HL-60 (cell line): ENCODE results near the gene OSBPL10.

Experiments
- GABPA ChIP-seq: IDR thresholded peaks from 2 replicates; pipeline ENCODE4 v1.6.1; 2012; ENCODE audit warnings: low read depth
- POLR2AphosphoS5 ChIP-seq: IDR thresholded peaks from 2 replicates; pipeline ENCODE4 v1.6.1; 2012; ENCODE audit warnings: low read depth
- TF ChIP-seq, protein P1 (sequence below): IDR thresholded peaks from one replicate; pipeline ENCODE4 v1.5.1; 2011; ENCODE audit warnings: low read length, control low read depth, inconsistent platforms; ENCODE audit not compliant: insufficient read depth

DNA sequence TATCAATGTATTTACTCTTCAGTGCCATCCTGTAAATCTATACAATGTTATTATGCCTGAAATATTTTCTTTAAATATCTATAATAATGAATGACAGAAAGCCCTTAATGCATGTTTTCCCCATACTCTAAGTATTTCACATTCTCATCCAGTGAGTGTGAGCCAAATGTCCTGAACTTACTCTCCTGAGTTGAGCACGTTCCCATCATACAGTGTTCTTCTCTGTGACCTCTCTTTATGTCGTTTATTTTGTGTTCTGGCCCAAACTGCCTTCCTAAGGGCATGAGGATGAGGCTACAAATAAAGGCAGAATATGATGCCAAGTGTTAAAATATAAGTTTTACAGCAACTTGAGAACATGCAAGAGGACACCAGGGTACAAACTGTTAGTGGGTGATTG lies 3.3 kb downstream of the OSBPL10 start:
- TF ChIP-seq, protein P1, sequence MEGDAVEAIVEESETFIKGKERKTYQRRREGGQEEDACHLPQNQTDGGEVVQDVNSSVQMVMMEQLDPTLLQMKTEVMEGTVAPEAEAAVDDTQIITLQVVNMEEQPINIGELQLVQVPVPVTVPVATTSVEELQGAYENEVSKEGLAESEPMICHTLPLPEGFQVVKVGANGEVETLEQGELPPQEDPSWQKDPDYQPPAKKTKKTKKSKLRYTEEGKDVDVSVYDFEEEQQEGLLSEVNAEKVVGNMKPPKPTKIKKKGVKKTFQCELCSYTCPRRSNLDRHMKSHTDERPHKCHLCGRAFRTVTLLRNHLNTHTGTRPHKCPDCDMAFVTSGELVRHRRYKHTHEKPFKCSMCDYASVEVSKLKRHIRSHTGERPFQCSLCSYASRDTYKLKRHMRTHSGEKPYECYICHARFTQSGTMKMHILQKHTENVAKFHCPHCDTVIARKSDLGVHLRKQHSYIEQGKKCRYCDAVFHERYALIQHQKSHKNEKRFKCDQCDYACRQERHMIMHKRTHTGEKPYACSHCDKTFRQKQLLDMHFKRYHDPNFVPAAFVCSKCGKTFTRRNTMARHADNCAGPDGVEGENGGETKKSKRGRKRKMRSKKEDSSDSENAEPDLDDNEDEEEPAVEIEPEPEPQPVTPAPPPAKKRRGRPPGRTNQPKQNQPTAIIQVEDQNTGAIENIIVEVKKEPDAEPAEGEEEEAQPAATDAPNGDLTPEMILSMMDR = no peak
- TF ChIP-seq POLR2AphosphoS5 (no peak), GABPA (no peak)
